Activated T-helper 17 cell treated with anti-CD3 and anti-CD28 coated beads, Interleukin-2, amount 50 U/mL, for 72 hours (primary cell): ENCODE data around the gene GRK7. TPM values are rescaled to one million over a fixed set of nuclear protein-coding genes. Genes with fewer than 3 reads are reported as not detected.
A peak's percentile ranks its signal among the peaks of the same experiment; 100 is the strongest.

Source experiments
- ATAC-seq: fragments of 150-1000 bp; cut with Tn5 transposase; replicated peaks from 2 replicates; pipeline ENCODE4 v1.10.0; 2021; ENCODE audit warnings: mild to moderate bottlenecking, moderate library complexity
- H3K27ac Mint-ChIP-seq: one replicate; pipeline ENCODE4 v1.8.0; 2022; ENCODE audit warnings: mixed read lengths
- H3K27me3 Mint-ChIP-seq: one replicate; pipeline ENCODE4 v1.8.0; 2022; ENCODE audit warnings: mixed read lengths
- H3K36me3 Mint-ChIP-seq: one replicate; pipeline ENCODE4 v1.8.0; 2022; ENCODE audit warnings: low read depth, mild to moderate bottlenecking, mixed read lengths
- H3K4me1 Mint-ChIP-seq: one replicate; pipeline ENCODE4 v1.8.0; 2022; ENCODE audit warnings: mixed read lengths
- H3K4me3 Mint-ChIP-seq: one replicate; pipeline ENCODE4 v1.8.0; 2022; ENCODE audit warnings: mild to moderate bottlenecking, mixed read lengths
- H3K9me3 Mint-ChIP-seq: one replicate; pipeline ENCODE4 v1.8.0; 2022; ENCODE audit warnings: mixed read lengths
- total RNA-seq, 2 donors: library from RNA; stranded (reverse); gene quantifications; one replicate each; pipeline ENCODE4 v1.2.3, GENCODE V29; 2022

The GRK7 gene
- under 1 TPM in 1 of 2 donors, not detected in 1; 0.09 TPM for total RNA-seq

- Mint-ChIP-seq H3K36me3 (no peaks in the 10 kb centered on the region), H3K4me3 (no peak within 1 kb of the TSS), H3K27me3 (no peaks in the 10 kb centered on the region), H3K9me3 (no peaks in the 10 kb centered on the region), H3K27ac (no peak within 1 kb of the TSS), H3K4me1 (no peaks in the 10 kb centered on the region)
- no peak for ATAC-seq
These were observed at the start of gene GRK7 for GRCh38 chr3:141763088-141763750. TSS of gene GRK7 (plus strand) at chr3:141763408. CDS start at chr3:141778285, 14,877 bp downstream.

DNA sequence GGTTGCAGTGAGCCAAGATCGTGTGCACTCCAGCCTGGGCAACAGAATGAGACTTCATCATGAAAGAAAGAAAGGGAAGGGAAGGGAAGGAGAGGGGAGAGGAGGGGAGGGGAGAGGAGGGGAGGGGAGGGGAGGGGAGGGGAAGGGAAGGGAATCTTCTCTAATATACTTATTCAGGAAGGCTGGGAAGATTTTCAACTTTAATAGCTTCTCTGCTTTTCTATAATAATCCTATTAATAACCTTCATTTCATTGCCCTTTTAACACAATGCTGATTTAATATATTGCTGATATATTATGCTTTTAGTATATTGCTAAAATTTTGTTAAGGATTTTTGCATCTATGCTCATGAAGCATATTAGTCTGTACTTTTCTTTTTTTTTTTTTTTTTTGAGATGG is 48.5 kb upstream of the GRK7 start:
- no peak overlapping the region for H3K27ac Mint-ChIP-seq
- no peak for ATAC-seq
- H3K4me1 Mint-ChIP-seq, result no peaks in the 10 kb centered on the region
- no peak overlapping the region for H3K4me3 Mint-ChIP-seq
- no peaks in the 10 kb centered on the region for H3K36me3 Mint-ChIP-seq
- H3K9me3 Mint-ChIP-seq, result no peaks in the 10 kb centered on the region
- H3K27me3 Mint-ChIP-seq, result no peaks in the 10 kb centered on the region

- H3K4me1 Mint-ChIP-seq, result no peaks in the 10 kb centered on the region
- H3K36me3 Mint-ChIP-seq, result no peaks in the 10 kb centered on the region
- H3K9me3 Mint-ChIP-seq, result no peaks in the 10 kb centered on the region
These were observed 41.1 kb upstream of the GRK7 start for GRCh38 chr3:141722081-141722480.

DNA sequence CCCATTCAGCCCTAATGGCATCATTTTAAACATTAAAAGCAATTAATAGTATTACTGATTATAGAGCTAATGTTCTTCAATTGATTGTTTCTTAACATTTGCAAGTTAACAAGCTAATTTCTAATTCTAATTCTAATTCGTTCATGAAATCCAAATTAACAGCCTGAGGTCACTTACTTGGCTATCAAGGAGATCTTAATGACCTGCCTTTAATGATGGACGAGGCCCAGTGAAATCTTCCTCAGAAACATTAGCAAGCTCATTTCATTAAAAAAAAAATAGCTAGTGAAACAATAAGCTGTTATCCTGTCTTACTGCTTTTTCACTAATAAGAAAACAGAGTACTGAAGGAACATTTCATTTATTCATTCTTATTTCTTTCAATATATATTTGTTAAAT is 40.6 kb upstream of the GRK7 start:
- no peak for ATAC-seq
- H3K4me1 Mint-ChIP-seq, result no peaks in the 10 kb centered on the region
- H3K4me3 Mint-ChIP-seq, result no peak overlapping the region
- H3K9me3 Mint-ChIP-seq, result no peaks in the 10 kb centered on the region
- no peaks in the 10 kb centered on the region for H3K36me3 Mint-ChIP-seq
- H3K27ac Mint-ChIP-seq, result no peak overlapping the region
- H3K27me3 Mint-ChIP-seq, result peaks cover 7% of the 10 kb centered on the region

More at GRCh38 chr3:141722081-141722480, 41.1 kb upstream of the GRK7 start:
- H3K27ac Mint-ChIP-seq, result no peak overlapping the region
- no peak for ATAC-seq
- H3K4me3 Mint-ChIP-seq, result no peak overlapping the region
- H3K27me3 Mint-ChIP-seq, result peaks cover 7% of the 10 kb centered on the region

DNA sequence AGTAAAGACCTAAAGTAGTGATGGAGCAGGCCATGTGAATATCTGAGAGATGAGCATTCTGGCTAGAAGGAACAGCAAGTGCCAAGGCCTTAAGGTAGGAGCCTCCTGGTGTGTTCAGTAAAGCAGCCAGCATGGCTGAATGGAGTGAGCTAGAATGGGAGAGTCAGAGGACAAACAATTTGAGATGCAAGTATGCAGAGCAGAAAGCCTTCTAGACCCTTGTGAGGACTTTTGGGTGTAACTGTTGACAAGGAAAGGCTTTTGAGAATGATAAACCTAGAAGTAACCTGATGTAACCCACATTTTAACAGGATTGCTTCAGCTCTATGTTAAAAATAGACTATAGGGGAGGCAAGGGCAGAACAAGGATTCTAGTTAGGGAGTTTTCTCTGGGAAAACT is 40.0 kb upstream of the GRK7 start:
- Mint-ChIP-seq H3K27ac (no peak overlapping the region), H3K4me3 (no peak overlapping the region), H3K36me3 (no peaks in the 10 kb centered on the region), H3K4me1 (no peaks in the 10 kb centered on the region), H3K9me3 (no peaks in the 10 kb centered on the region), H3K27me3 (peaks cover 11% of the 10 kb centered on the region)
- no peak for ATAC-seq

DNA sequence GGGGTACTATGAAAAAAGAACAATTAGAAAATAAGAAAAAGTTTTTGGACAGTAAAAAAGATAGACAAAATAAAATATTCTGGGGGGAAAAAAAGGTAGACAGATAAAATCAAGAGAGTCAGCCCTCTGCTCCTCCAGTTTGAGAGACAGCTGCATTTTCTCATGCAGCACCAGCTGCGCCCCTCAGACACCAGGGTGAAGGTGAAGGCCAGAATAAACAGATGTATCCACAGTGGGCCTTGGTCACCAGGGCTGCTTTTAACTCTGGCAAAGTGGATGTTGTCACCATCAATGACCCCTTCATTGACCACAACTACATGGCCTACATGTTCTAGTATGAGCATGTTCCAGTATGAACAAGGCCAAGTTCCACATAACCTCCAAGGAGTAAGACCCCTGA is 39.0 kb upstream of the GRK7 start:
- H3K9me3 Mint-ChIP-seq, result no peaks in the 10 kb centered on the region
- no peak overlapping the region for H3K27ac Mint-ChIP-seq
- peaks cover 17% of the 10 kb centered on the region for H3K27me3 Mint-ChIP-seq
- no peaks in the 10 kb centered on the region for H3K4me1 Mint-ChIP-seq
- no peak overlapping the region for H3K4me3 Mint-ChIP-seq
- no peak for ATAC-seq
- no peaks in the 10 kb centered on the region for H3K36me3 Mint-ChIP-seq

GRCh38 chr3:141725036-141725435 is 38.2 kb upstream of the GRK7 start:
- peaks cover 19% of the 10 kb centered on the region for H3K27me3 Mint-ChIP-seq
- no peaks in the 10 kb centered on the region for H3K9me3 Mint-ChIP-seq
- no peak for ATAC-seq

DNA sequence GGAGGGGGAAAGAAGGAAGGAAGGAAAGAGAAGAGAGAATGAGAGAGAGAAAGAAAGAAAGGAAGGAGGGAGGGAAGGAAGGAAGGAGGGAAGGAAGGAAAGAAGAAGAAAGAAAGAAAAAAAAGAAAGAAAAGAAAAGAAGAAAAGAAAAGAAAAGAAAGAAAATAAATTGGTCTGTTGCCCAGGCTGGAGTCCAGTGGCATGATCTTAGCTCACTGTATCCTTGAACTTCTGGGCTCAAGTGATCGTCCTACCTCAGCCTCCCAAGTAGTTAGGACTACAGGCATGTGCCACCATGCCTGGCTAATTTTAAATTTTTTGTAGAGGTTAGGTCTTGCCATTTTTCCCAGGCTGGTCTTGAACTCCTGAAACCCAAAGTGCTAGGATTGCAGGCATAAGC is 36.7 kb upstream of the GRK7 start:
- no peak overlapping the region for H3K4me3 Mint-ChIP-seq
- H3K4me1 Mint-ChIP-seq, result no peaks in the 10 kb centered on the region
- H3K9me3 Mint-ChIP-seq, result no peaks in the 10 kb centered on the region
- H3K27ac Mint-ChIP-seq, result no peak overlapping the region
- H3K27me3 Mint-ChIP-seq, result peaks cover 13% of the 10 kb centered on the region
- no peak for ATAC-seq
- H3K36me3 Mint-ChIP-seq, result no peaks in the 10 kb centered on the region

More at GRCh38 chr3:141725036-141725435, 38.2 kb upstream of the GRK7 start:
- no peak overlapping the region for H3K4me3 Mint-ChIP-seq
- no peaks in the 10 kb centered on the region for H3K4me1 Mint-ChIP-seq
- no peak overlapping the region for H3K27ac Mint-ChIP-seq
- H3K36me3 Mint-ChIP-seq, result no peaks in the 10 kb centered on the region

GRCh38 chr3:141728355-141728892 is 34.8 kb upstream of the GRK7 start:
- H3K9me3 Mint-ChIP-seq, result no peaks in the 10 kb centered on the region
- H3K36me3 Mint-ChIP-seq, result no peaks in the 10 kb centered on the region
- no peak for ATAC-seq
- H3K27ac Mint-ChIP-seq, result no peak overlapping the region
- no peaks in the 10 kb centered on the region for H3K4me1 Mint-ChIP-seq
- peaks cover 12% of the 10 kb centered on the region for H3K27me3 Mint-ChIP-seq
- no peak overlapping the region for H3K4me3 Mint-ChIP-seq

DNA sequence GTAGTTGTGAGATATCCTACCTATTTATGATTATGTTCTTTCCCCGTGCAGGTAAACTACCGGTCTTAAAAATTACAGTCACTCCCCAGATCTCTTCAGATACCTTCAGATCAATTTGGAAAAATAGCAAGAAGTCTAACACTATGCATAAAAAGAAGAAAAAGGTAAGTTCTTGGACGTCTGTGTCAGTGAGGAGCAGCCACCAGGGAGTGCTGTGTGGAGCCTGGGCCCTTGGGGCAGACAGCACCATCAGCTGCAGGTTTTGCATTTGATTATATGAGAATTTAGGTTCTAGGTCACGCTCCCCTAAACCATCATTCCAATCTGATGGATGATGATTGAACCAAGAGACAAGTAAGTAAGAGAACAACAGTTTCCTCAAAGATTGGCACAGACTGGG is 34.0 kb upstream of the GRK7 start:
- Mint-ChIP-seq H3K36me3 (no peaks in the 10 kb centered on the region), H3K4me1 (no peaks in the 10 kb centered on the region), H3K27ac (no peak overlapping the region), H3K9me3 (no peaks in the 10 kb centered on the region), H3K4me3 (no peak overlapping the region), H3K27me3 (peaks cover 12% of the 10 kb centered on the region)
- no peak for ATAC-seq

GRCh38 chr3:141735176-141735575 is 28.0 kb upstream of the GRK7 start:
- Mint-ChIP-seq H3K27me3 (no peaks in the 10 kb centered on the region), H3K9me3 (no peaks in the 10 kb centered on the region), H3K36me3 (peaks cover 24% of the 10 kb centered on the region), H3K4me3 (no peak overlapping the region), H3K4me1 (peaks cover 6% of the 10 kb centered on the region), H3K27ac (no peak overlapping the region)
- ATAC-seq, result no peak

- Mint-ChIP-seq H3K27me3 (no peaks in the 10 kb centered on the region), H3K36me3 (peaks cover 31% of the 10 kb centered on the region), H3K9me3 (no peaks in the 10 kb centered on the region), H3K27ac (peak overlapping the region; percentile 98), H3K4me3 (no peak overlapping the region), H3K4me1 (peaks cover 10% of the 10 kb centered on the region)
- ATAC-seq, result no peak
These were observed 27.3 kb upstream of the GRK7 start for GRCh38 chr3:141735770-141736465.

DNA sequence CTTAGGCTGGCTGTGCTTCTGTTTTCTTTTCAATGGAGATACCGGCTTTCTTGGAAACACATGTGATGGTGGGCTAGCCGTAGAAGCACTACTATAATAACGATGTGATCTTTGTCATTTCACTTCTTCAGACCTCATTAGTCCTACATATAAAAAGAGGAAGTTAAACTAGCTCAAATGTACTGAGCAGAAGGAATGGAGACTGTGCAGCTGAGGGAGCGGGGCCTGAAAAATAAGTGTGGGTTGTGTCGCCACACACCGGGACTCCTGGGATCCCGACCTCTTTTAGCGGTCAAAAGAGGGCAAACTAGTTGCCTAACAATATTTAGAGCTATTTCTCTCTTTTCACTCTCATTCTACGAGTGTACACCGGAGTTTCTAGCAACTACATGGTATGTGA is 26.1 kb upstream of the GRK7 start:
- Mint-ChIP-seq H3K4me1 (peaks cover 14% of the 10 kb centered on the region), H3K36me3 (peaks cover 43% of the 10 kb centered on the region), H3K4me3 (peak overlapping the region; percentile 26), H3K9me3 (no peaks in the 10 kb centered on the region), H3K27me3 (no peaks in the 10 kb centered on the region), H3K27ac (peak overlapping the region; percentile 98)
- ATAC-seq, result no peak

GRCh38 chr3:141737678-141738021 is 25.6 kb upstream of the GRK7 start:
- no peak for ATAC-seq
- Mint-ChIP-seq H3K4me1 (peaks cover 14% of the 10 kb centered on the region), H3K9me3 (no peaks in the 10 kb centered on the region), H3K36me3 (peaks cover 48% of the 10 kb centered on the region), H3K4me3 (peak overlapping the region; percentile 94), H3K27me3 (no peaks in the 10 kb centered on the region), H3K27ac (peak overlapping the region; percentile 98)
